Measurements from ENCODE around the gene ADAMTS3. TPM values are rescaled to one million over a fixed set of nuclear protein-coding genes. Genes with fewer than 3 reads are reported as not detected.
"Not testable (repeated sequence)": the region's sequence is repeated elsewhere in the genome, so short reads cannot be mapped to it uniquely, and the experiment has no call there.

The ADAMTS3 gene
- total RNA-seq, 1 donor from 2014 or later, result 2.7 TPM

- no peak overlapping the region for H3K4me3 ChIP-seq
- no peaks in the 10 kb centered on the region for H3K36me3 ChIP-seq
- TF ChIP-seq CTCF (IDR thresholded peaks at IDR 0.05) (no peak), POLR2AphosphoS5 (IDR thresholded peaks at IDR 0.05; ENCODE audit: insufficient read depth in 1 of 2, low read depth in 1 of 2) (no peak), POLR2A (IDR thresholded peaks at IDR 0.05) (no peak)
- H3K27me3 ChIP-seq, result no peaks in the 10 kb centered on the region
- no peak for DNase-seq (ENCODE audit: extremely low spot score in 2 of 2)
- no peaks in the 10 kb centered on the region for H3K9me3 ChIP-seq
- intact Hi-C loops (cut with DNase I), result no loop called here
- H3K27ac ChIP-seq, result no peak overlapping the region
- no peaks in the 10 kb centered on the region for H3K4me1 ChIP-seq
Observed at GRCh38 chr4:72555377-72555831, 13.6 kb downstream of the ADAMTS3 start.

GRCh38 chr4:72553540-72554337 lies 15.3 kb downstream of the ADAMTS3 start:
- no peak overlapping the region for H3K4me3 ChIP-seq
- no peaks in the 10 kb centered on the region for H3K4me1 ChIP-seq
- no peak overlapping the region for H3K27ac ChIP-seq
- H3K36me3 ChIP-seq, result no peaks in the 10 kb centered on the region
- H3K27me3 ChIP-seq, result no peaks in the 10 kb centered on the region
- TF ChIP-seq POLR2AphosphoS5 (IDR thresholded peaks at IDR 0.05; ENCODE audit: insufficient read depth in 1 of 2, low read depth in 1 of 2) (no peak), CTCF (IDR thresholded peaks at IDR 0.05) (no peak), POLR2A (IDR thresholded peaks at IDR 0.05) (no peak)
- no peaks in the 10 kb centered on the region for H3K9me3 ChIP-seq
- no peak for DNase-seq (ENCODE audit: extremely low spot score in 2 of 2)
- intact Hi-C loops (cut with DNase I), result no loop called here

- intact Hi-C loops (cut with DNase I), result no loop called here
- no peak for DNase-seq (ENCODE audit: extremely low spot score in 2 of 2)
- Histone ChIP-seq H3K27ac (no peak overlapping the region), H3K4me3 (no peak overlapping the region), H3K36me3 (no peaks in the 10 kb centered on the region), H3K4me1 (no peaks in the 10 kb centered on the region), H3K9me3 (no peaks in the 10 kb centered on the region), H3K27me3 (no peaks in the 10 kb centered on the region)
- TF ChIP-seq CTCF (IDR thresholded peaks at IDR 0.05) (no peak), POLR2A (IDR thresholded peaks at IDR 0.05) (no peak), POLR2AphosphoS5 (IDR thresholded peaks at IDR 0.05; ENCODE audit: insufficient read depth in 1 of 2, low read depth in 1 of 2) (no peak)
Observed at GRCh38 chr4:72552447-72552846, 16.6 kb downstream of the ADAMTS3 start.

GRCh38 chr4:72546456-72546855 lies 22.6 kb downstream of the ADAMTS3 start:
- Histone ChIP-seq H3K4me3 (no peak overlapping the region), H3K27me3 (no peaks in the 10 kb centered on the region), H3K36me3 (no peaks in the 10 kb centered on the region), H3K4me1 (no peaks in the 10 kb centered on the region), H3K27ac (no peak overlapping the region), H3K9me3 (no peaks in the 10 kb centered on the region)
- intact Hi-C loops (cut with DNase I), result no loop called here
- no peak for DNase-seq (ENCODE audit: extremely low spot score in 2 of 2)
- no peak for TF ChIP-seq CTCF (IDR thresholded peaks at IDR 0.05)
- no peak for TF ChIP-seq POLR2AphosphoS5 (IDR thresholded peaks at IDR 0.05; ENCODE audit: insufficient read depth in 1 of 2, low read depth in 1 of 2)
- no peak for TF ChIP-seq POLR2A (IDR thresholded peaks at IDR 0.05)

GRCh38 chr4:72540694-72541093 lies 28.3 kb downstream of the ADAMTS3 start:
- H3K4me3 ChIP-seq; H3K27ac ChIP-seq; DNase-seq (ENCODE audit: extremely low spot score in 2 of 2); H3K27me3 ChIP-seq; intact Hi-C loops (cut with DNase I); H3K9me3 ChIP-seq; H3K36me3 ChIP-seq; H3K4me1 ChIP-seq: not testable (repeated sequence)
